Body of pancreas (tissue), 4 donors: ENCODE measurements around the gene PIK3R5. TPM values are rescaled to one million over a fixed set of nuclear protein-coding genes. Genes with fewer than 3 reads are reported as not detected.

Experiments
- ATAC-seq: fragments of 150-250 bp; one replicate; pipeline ENCODE4 v1.9.1; 2016
- DNase-seq, 4 donors: peaks; one replicate each; pipeline ENCODE4 v3.0.0-alpha.2; 2019
- H3K27ac ChIP-seq, 4 donors: fragments of 200-600 bp; sonication (generic); 1 replicate in 3 of 4; 2 replicates in 1 of 4; pipeline versions ENCODE4 v1.5.1 to v1.6.1; 2016 to 2019; ENCODE audit warnings: mild to moderate bottlenecking in 1 of 4, mixed read lengths in 1 of 4, moderate library complexity in 1 of 4
- H3K27me3 ChIP-seq, 2 donors: fragments of 200-600 bp; sonication (generic); one replicate each; pipeline ENCODE4 v1.6.0; 2016; ENCODE audit warnings: mild to moderate bottlenecking in 1 of 2
- H3K36me3 ChIP-seq, 2 donors: fragments of 200-600 bp; sonication (generic); replicated peaks in 1 of 2; 2 replicates each; pipeline ENCODE4 v1.5.1; 2016; ENCODE audit warnings: low read depth in 2 of 2; ENCODE audit not compliant: insufficient read depth in 1 of 2
- H3K4me1 ChIP-seq: fragments of 200-600 bp; sonication (generic); one replicate; pipeline ENCODE4 v1.6.0; 2016
- H3K4me3 ChIP-seq, 2 donors: fragments of 200-600 bp; sonication (generic); 1 replicate in 1 of 2; 2 replicates in 1 of 2; pipeline ENCODE4 v1.5.1; 2016 to 2019
- H3K9me3 ChIP-seq, 3 donors: fragments of 200-600 bp; sonication (generic); 1 replicate in 2 of 3; 2 replicates in 1 of 3; pipeline ENCODE4 v1.5.1; 2016
- POLR2A ChIP-seq, 3 donors: fragments of 450-650 bp; IDR thresholded peaks; one replicate each; pipeline ENCODE4 v1.6.1; 2016; ENCODE audit warnings: antibody characterized with exemption in 3 of 3, mild to moderate bottlenecking in 2 of 3
- WGBS, 2 donors: methylation state at CpG; one replicate each; pipeline ENCODE4 v1.1.5; 2017; 5-methylcytosine and 5-hydroxymethylcytosine counted together
- intact Hi-C: fragments of 100-400 bp; cut with DNase I; formaldehyde crosslinking; loops from one replicate; pipeline ENCODE4 v1.15.1; 2023
- total RNA-seq, 2 donors: library from RNA; depleted of rRNA; stranded (reverse); fragments of >200 nt; gene quantifications; one replicate each; pipeline ENCODE4 v1.1.0, GENCODE V29; 2016
- TF ChIP-seq, protein P1 (sequence below), 7 experiments: fragments of 450-650 bp in 4 of 7; fragments of 200-600 bp in 3 of 7; sonication (generic) in 3 of 7; IDR thresholded peaks; one replicate each; pipeline ENCODE4 v1.5.1; 2016 to 2019; ENCODE audit warnings: antibody characterized with exemption in 7 of 7

PIK3R5 gene
- total RNA-seq, 2 donors from 2014 or later, result 4.6 to 4.7 TPM

DNA sequence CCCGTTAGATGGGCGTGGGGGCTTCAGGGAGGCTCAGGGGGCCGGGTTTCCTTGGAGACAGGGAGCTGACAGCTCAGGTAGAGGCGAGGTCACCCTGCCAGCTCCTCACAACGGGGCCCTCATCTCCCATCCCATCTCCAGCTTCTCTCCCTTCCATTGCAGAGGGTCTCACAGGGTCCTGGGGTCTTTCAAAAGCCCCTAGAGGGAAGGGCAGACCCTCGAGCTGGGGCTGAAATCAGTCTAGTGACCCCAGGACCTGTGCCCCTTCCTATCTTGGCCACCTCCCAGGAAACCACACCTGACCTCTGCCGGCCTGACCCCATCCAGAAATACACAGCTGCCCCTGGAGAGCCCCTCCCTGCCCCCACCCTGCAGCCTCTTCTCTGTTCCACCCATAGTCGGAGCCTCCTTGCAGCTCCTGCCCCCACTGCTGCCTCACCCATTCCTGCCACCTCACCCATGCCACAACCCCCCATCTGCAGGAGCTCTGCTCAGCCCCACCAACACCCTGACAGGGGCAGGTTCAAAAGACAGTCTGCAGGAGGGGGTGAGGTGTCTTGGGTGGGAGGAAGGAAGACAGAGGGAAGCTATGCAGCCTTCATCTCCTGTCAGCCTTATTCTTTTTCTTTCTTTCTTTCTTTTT lies 23.4 kb downstream of the PIK3R5 start:
- Histone ChIP-seq H3K27me3 (no peaks in the 10 kb centered on the region), H3K27ac (no peak overlapping the region), H3K36me3 (no peaks in the 10 kb centered on the region), H3K4me3 (no peak overlapping the region), H3K4me1 (no peaks in the 10 kb centered on the region), H3K9me3 (no peaks in the 10 kb centered on the region)
- no peak for TF ChIP-seq POLR2A (IDR thresholded peaks at IDR 0.05)
- TF ChIP-seq, protein P1, sequence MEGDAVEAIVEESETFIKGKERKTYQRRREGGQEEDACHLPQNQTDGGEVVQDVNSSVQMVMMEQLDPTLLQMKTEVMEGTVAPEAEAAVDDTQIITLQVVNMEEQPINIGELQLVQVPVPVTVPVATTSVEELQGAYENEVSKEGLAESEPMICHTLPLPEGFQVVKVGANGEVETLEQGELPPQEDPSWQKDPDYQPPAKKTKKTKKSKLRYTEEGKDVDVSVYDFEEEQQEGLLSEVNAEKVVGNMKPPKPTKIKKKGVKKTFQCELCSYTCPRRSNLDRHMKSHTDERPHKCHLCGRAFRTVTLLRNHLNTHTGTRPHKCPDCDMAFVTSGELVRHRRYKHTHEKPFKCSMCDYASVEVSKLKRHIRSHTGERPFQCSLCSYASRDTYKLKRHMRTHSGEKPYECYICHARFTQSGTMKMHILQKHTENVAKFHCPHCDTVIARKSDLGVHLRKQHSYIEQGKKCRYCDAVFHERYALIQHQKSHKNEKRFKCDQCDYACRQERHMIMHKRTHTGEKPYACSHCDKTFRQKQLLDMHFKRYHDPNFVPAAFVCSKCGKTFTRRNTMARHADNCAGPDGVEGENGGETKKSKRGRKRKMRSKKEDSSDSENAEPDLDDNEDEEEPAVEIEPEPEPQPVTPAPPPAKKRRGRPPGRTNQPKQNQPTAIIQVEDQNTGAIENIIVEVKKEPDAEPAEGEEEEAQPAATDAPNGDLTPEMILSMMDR (IDR thresholded peaks at IDR 0.05), result no peak
- intact Hi-C loops, result no loop called here
- no peak for DNase-seq
- WGBS, 2 donors, result 49 to 54% methylated on average over 8 of the region's 8 CpGs
- ATAC-seq, result no peak

GRCh38 chr17:8941520-8941919 lies 24.0 kb downstream of the PIK3R5 start:
- no peaks in the 10 kb centered on the region for H3K4me1 ChIP-seq
- no peaks in the 10 kb centered on the region for H3K27me3 ChIP-seq
- no peaks in the 10 kb centered on the region for H3K9me3 ChIP-seq
- ATAC-seq, result no peak
- H3K36me3 ChIP-seq, result no peaks in the 10 kb centered on the region
- no peak for DNase-seq
- no peak overlapping the region for H3K4me3 ChIP-seq
- WGBS, 2 donors, result 68 to 87% methylated on average over 11 to 14 of the region's 14 CpGs
- intact Hi-C loops, result no loop called here
- TF ChIP-seq POLR2A (IDR thresholded peaks at IDR 0.05), result no peak
- TF ChIP-seq, protein P1 (IDR thresholded peaks at IDR 0.05), result no peak
- H3K27ac ChIP-seq, result no peak overlapping the region

DNA sequence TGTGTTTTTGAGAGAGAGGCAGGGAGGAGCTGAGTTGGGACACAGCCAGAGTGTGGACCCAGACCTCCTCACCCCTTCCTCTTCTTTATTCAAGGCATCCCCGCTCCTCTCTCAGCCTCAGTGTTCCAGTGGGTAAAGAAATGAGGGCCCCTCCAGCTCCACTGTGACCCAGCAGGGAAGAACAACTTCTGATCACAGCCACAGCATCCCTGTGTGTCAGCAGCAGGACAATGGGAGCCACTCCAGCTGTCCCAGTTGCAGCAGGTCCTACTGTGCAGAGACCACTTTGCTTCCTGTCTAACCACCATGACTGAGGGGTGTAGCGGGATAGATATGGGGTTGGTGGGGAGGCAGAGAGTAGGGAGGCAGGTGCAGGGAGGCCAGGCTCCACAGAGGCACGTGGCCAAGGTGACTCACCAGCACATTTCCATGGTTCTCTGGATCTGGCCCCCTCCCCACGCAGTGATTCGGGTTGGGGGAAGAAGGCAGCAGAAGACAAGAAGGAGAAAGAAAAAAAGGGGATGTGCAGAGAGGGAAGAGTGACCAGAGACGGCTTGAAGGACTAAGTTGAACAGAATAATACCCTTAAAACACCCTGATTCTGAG lies 24.5 kb downstream of the PIK3R5 start:
- TF ChIP-seq POLR2A (IDR thresholded peaks at IDR 0.05), result no peak
- TF ChIP-seq, protein P1 (IDR thresholded peaks at IDR 0.05), result no peak

GRCh38 chr17:8939496-8940334 lies 25.8 kb downstream of the PIK3R5 start:
- TF ChIP-seq POLR2A (IDR thresholded peaks at IDR 0.05), result no peak
- TF ChIP-seq, protein P1 (IDR thresholded peaks at IDR 0.05), result no peak
- ATAC-seq (no peak), DNase-seq (no peak)
- no peaks in the 10 kb centered on the region for H3K36me3 ChIP-seq
- no peaks in the 10 kb centered on the region for H3K9me3 ChIP-seq
- WGBS, 2 donors, result 48% methylated on average over 11 to 12 of the region's 12 CpGs
- intact Hi-C loops, result no loop called here
- no peak overlapping the region for H3K4me3 ChIP-seq
- no peaks in the 10 kb centered on the region for H3K4me1 ChIP-seq
- H3K27me3 ChIP-seq, result no peaks in the 10 kb centered on the region
- no peak overlapping the region for H3K27ac ChIP-seq

More for the DNA sequence above, 24.5 kb downstream of the PIK3R5 start:
- Histone ChIP-seq H3K36me3 (no peaks in the 10 kb centered on the region), H3K27me3 (no peaks in the 10 kb centered on the region), H3K27ac (no peak overlapping the region), H3K4me1 (no peaks in the 10 kb centered on the region), H3K4me3 (no peak overlapping the region), H3K9me3 (no peaks in the 10 kb centered on the region)
- DNase-seq (no peak), ATAC-seq (no peak)
- intact Hi-C loops, result no loop called here
- 54 to 66% methylated on average over 5 to 6 of the region's 6 CpGs for WGBS, 2 donors
